ENCODE data around the gene GPRC5A.

DNA sequence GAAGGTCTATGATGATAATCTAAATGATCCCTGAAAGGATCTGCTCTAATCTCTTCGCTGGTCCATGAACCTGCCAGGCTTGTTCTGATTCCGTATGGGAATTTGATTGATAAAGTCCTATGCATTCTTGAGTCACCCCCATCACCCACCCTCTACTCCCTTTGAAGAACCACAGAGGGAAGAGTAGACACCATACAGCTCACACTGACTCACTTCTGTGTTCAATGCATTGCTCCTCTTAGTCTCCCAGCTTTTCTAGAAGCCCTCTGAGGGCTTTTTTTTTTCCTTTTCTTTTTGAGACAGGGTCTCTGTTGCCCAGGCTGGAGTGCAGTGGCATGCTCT, 18.5 kb upstream of the GPRC5A start:
- TF ChIP-seq, protein P1, sequence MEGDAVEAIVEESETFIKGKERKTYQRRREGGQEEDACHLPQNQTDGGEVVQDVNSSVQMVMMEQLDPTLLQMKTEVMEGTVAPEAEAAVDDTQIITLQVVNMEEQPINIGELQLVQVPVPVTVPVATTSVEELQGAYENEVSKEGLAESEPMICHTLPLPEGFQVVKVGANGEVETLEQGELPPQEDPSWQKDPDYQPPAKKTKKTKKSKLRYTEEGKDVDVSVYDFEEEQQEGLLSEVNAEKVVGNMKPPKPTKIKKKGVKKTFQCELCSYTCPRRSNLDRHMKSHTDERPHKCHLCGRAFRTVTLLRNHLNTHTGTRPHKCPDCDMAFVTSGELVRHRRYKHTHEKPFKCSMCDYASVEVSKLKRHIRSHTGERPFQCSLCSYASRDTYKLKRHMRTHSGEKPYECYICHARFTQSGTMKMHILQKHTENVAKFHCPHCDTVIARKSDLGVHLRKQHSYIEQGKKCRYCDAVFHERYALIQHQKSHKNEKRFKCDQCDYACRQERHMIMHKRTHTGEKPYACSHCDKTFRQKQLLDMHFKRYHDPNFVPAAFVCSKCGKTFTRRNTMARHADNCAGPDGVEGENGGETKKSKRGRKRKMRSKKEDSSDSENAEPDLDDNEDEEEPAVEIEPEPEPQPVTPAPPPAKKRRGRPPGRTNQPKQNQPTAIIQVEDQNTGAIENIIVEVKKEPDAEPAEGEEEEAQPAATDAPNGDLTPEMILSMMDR (conservative IDR thresholded peaks at IDR 0.05), result no peak
- no peak for TF ChIP-seq EZH2 (IDR thresholded peaks at IDR 0.05; ENCODE audit: low read depth)
